Suprapubic skin (tissue), 3 donors: Measurements from ENCODE around the gene FYB2.

Experiments used
- CTCF ChIP-seq, 2 donors: fragments of 200-600 bp in 1 of 2; fragments of 450-650 bp in 1 of 2; sonication (generic) in 1 of 2; IDR thresholded peaks; one replicate each; pipeline ENCODE4 v1.5.1; 2016 to 2019; ENCODE audit warnings: antibody characterized with exemption in 2 of 2, mild to moderate bottlenecking in 1 of 2, moderate library complexity in 1 of 2
- POLR2A ChIP-seq, 2 donors: fragments of 450-650 bp; IDR thresholded peaks; one replicate each; pipeline ENCODE4 v1.6.1; 2017; ENCODE audit warnings: antibody characterized with exemption in 2 of 2, mild to moderate bottlenecking in 2 of 2, moderate library complexity in 2 of 2

DNA sequence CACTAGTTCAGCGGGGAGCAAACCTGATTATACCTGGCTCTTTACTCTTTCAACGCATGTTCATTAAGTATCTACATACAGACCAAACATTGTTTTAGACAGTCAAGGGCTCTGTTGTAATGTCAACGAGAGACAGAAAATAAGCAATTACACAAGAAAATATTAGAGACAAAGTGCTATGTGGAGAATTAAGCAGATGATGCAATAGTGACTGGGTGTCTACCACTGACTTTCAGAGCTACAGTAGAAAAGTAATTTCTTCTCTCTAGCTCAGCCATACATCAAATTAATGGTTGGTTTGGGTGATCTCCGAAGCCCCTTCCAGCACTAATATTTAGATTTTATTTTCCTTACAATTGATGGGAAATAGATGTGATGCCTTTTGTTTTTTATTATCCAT is 23.3 kb downstream of the FYB2 start:
- TF ChIP-seq CTCF (IDR thresholded peaks at IDR 0.05), result no peak
- TF ChIP-seq POLR2A (IDR thresholded peaks at IDR 0.05), result no peak
